HG03103 (cell line): ENCODE measurements around the gene ZNF689.

Experiments
- ATAC-seq: cut with Tn5 transposase; IDR thresholded peaks from one replicate; pipeline ENCODE4 v1.9.1; 2021; ENCODE audit warnings: low read depth; ENCODE audit not compliant: unreplicated experiment

ZNF689 gene

GRCh38 chr16:30567160-30567990, 42.8 kb downstream of the ZNF689 start:
- no peak for ATAC-seq

- ATAC-seq, result no peak
Measured at GRCh38 chr16:30566531-30566930, 43.7 kb downstream of the ZNF689 start.

GRCh38 chr16:30565984-30566383, 44.2 kb downstream of the ZNF689 start:
- ATAC-seq, result no peak

DNA sequence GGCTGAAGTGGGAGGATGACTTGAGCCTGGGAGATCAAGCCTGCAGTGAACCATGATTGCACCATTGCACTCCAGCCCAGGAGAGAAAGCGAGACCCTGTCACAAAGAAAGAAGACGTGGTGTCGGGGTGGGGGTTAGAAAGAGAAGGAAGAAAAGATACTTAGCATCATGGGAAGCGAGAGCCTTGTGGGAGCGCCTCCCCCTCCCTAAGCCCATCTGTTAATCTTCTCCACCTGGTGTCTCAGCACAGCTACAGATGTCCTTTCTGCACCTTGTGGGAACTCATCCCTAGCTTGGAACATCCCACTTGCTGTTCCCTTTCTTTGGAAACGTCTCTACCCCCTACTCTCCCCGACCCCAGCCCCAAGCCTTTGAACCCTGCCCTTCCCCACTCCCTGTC, 44.7 kb downstream of the ZNF689 start:
- no peak for ATAC-seq

DNA sequence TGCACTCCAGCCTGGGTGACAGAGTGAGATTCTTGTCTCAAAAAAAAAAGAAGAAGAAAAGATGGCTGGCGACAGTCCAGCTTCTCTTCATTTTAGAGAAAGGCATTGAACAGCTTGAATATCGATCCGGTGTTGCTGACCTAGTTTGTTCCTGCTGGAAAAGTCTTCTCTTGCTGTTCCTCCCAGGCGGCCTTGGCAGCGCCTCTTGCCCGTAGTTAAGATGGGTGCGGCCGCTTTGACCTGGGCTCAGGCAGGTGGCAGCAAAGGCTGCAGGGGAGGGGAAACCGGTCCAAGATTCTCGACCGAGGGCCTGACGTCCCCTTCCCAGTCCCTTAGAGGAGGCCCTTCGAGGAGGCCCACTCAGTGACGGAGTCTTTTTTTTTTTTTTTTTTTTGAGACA, 48.2 kb downstream of the ZNF689 start:
- no peak for ATAC-seq

GRCh38 chr16:30561089-30561816, 48.9 kb downstream of the ZNF689 start:
- ATAC-seq, result no peak

DNA sequence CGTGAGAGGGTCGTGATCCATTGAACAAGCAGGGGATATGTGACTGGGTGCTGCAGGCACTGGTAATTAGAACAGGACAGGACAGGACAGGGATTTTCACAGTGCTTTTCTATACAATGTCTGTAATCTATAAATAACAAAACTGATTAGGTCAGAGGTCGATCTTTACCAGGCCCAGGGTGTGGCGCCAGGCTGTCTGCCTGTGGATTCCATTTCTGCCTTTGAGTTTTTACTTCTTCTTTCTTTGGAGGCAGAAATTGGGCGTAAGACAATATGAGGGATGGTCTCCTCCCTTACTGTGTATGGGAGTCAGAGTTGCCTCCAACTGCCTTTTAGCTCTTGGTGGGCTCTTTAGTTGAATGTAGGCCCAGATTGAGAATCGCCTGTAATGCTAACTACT, 50.5 kb downstream of the ZNF689 start:
- ATAC-seq, result no peak

DNA sequence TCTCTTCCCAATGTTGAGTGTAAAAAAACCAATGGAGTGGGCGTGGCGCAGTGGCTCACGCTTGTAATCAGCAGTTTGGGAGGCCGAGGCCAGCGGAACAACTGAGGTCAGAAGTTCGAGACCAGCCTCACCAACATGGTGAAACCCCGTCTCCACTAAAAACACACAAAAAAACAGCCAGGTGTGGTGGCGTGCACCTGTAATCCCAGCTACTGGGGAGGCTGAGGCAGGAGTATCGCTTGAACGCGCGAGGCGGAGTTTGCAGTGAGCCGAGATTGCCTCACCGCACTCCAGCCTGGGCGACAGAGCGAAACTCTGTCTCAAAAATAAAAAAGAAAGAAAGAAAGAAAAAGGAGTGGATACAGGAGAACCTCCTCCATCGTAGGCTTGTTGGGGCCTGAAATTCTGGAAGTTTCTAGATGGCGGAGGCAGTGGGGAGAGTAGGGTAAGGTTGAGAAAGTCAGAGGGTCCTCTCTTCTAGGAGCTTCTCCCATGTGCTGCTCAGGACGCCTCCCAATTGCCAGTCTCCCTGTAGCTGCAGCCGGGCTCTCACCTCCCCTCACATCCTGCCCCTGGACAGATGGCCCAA, 51.3 kb downstream of the ZNF689 start:
- ATAC-seq, result no peak

GRCh38 chr16:30557957-30558788, 52.0 kb downstream of the ZNF689 start, which contains the start of gene ZNF764:
Gene ZNF764, minus strand, starts transcription at chr16:30558374. Its CDS starts 192 bp downstream, at chr16:30558182.
- peak; percentile 76 for ATAC-seq

GRCh38 chr16:30557707-30557956, 52.6 kb downstream of the ZNF689 start:
- no peak for ATAC-seq

DNA sequence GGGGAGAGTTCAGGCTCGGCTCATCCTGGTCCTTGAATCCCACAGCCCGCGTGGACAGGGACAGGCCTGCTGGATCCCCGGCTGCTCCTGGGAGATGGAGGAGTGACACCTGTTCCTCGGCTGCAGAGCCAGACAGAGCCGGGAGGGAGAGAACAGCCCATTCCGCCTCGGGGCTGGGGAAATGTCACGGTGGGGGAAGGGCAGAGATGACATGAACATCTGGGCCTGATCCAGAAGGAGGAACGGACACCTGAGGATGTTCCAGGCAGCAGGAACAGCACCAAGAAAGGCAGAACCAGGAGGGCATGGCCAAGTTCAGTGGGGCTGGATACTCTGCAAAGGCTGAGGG, 54.1 kb downstream of the ZNF689 start:
- no peak for ATAC-seq

DNA sequence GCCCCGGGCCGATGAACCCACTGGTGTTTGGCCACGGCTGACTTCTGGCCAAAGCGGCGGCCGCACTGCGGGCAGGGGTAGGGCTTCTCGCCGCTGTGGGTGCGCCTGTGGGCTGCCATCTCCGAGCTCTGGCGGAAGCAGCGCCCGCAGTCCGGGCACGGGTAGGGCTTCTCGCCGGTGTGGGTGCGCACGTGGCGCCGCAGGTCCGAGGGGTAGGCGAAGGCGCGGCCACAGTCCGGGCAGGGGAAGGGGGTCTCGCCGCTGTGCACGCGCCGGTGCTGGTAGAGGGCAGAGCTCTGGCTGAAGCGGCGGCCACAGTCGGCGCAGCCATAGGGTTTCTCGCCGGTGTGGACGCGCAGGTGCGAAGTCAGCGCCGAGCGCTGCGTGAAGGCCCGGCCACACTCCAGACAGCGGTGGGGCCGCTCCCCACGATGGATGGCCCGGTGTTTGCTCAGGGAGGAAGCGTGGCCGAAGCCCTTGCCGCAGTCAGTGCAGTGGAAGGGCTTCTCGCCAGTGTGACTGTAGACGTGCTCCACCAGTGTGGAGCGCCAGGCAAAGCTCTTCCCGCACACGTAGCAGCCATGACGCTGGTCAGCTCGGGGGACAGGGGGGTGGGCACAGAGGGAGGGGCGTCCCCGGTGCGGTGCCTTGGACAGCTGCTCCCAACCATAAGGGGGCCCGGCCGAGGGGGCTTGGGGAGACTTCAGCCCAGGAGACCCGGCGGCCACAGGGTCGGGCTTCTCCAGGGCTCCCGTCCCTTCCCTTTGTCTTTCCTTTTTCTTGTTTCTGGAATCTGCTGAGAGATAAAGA, 54.7 kb downstream of the ZNF689 start:
- no peak for ATAC-seq

DNA sequence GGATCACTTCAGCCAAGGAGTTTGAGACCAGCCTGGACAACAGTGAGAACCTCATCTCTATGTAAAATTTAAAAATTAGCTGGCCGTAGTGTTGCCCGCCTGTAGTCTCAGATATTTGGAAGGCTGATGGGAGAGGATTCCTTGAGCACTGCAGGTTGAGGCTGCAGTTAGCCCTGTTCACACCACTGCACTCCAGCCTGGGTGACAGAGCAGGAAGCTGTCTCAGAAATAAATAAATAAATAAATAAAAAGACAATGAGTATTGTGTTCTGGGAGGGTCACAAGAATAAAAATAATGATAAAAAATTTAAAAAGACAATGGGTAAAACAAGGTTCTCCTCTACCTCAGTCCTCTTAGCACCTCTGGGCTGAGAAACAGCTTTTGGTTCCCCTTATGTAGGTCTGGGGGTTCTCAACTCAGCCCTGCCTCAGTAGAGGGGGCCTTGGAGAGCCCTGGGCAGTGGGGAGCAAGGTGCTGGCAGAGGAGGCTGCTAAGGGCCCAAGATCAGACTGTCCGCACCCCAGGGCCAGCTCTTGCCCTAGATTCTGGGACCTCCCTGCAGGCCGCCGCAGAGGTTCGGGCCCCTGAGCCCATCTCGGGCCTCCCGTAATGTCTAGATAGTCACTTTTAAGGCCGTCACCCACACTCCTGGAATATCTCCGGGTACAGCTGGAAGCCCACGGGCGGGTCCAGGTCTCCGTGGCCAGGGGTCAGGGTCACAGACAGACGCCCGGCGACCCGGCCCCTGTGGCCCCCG, 55.5 kb downstream of the ZNF689 start:
- ATAC-seq, result no peak

- no peak for ATAC-seq
Measured at GRCh38 chr16:30553393-30553899, 56.7 kb downstream of the ZNF689 start.

GRCh38 chr16:30552956-30553355, 57.2 kb downstream of the ZNF689 start:
- ATAC-seq, result no peak
